ENCODE measurements around the gene PRELID2.
"Not testable (repeated sequence)": the region's sequence is repeated elsewhere in the genome, so short reads cannot be mapped to it uniquely, and the experiment has no call there.

Gene PRELID2

GRCh38 chr5:145872486-145872885 is 37.3 kb upstream of the PRELID2 start:
- H2AFZ ChIP-seq (ENCODE audit: low read depth, low read length, severe bottlenecking): no peak overlapping the region
- H4K20me1 ChIP-seq (ENCODE audit: low read depth, low read length): no peaks in the 10 kb centered on the region
- no peaks in the 10 kb centered on the region for H3K79me2 ChIP-seq (ENCODE audit: insufficient read depth, low read length)
- no peak overlapping the region for H3K4me3 ChIP-seq (ENCODE audit: insufficient read depth, low read length, poor library complexity, severe bottlenecking)
- TF ChIP-seq, protein P1, sequence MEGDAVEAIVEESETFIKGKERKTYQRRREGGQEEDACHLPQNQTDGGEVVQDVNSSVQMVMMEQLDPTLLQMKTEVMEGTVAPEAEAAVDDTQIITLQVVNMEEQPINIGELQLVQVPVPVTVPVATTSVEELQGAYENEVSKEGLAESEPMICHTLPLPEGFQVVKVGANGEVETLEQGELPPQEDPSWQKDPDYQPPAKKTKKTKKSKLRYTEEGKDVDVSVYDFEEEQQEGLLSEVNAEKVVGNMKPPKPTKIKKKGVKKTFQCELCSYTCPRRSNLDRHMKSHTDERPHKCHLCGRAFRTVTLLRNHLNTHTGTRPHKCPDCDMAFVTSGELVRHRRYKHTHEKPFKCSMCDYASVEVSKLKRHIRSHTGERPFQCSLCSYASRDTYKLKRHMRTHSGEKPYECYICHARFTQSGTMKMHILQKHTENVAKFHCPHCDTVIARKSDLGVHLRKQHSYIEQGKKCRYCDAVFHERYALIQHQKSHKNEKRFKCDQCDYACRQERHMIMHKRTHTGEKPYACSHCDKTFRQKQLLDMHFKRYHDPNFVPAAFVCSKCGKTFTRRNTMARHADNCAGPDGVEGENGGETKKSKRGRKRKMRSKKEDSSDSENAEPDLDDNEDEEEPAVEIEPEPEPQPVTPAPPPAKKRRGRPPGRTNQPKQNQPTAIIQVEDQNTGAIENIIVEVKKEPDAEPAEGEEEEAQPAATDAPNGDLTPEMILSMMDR (IDR thresholded peaks at IDR 0.05; ENCODE audit: insufficient read depth, low read length, poor library complexity, severe bottlenecking): no peak
- H3K9ac ChIP-seq (ENCODE audit: low read length): no peak overlapping the region
- H3K9me2 ChIP-seq (replicated peaks; ENCODE audit: insufficient read depth, low read length): no peaks in the 10 kb centered on the region
- no peak overlapping the region for H3K27ac ChIP-seq (ENCODE audit: low read depth, low read length)
- H3K4me2 ChIP-seq (ENCODE audit: low read depth, low read length, poor library complexity, severe bottlenecking): no peak overlapping the region
- no peaks in the 10 kb centered on the region for H3F3A ChIP-seq (ENCODE audit: insufficient read depth)
- H3K27me3 ChIP-seq (ENCODE audit: low read length): no peaks in the 10 kb centered on the region
- no peaks in the 10 kb centered on the region for H3K9me3 ChIP-seq (ENCODE audit: insufficient read depth, low read length)
- H3K36me3 ChIP-seq (ENCODE audit: low read length): no peaks in the 10 kb centered on the region

GRCh38 chr5:145869753-145870152 is 34.6 kb upstream of the PRELID2 start:
- no peaks in the 10 kb centered on the region for H3F3A ChIP-seq (ENCODE audit: insufficient read depth)
- H3K9me2 ChIP-seq (replicated peaks; ENCODE audit: insufficient read depth, low read length): no peaks in the 10 kb centered on the region
- no peaks in the 10 kb centered on the region for H3K9me3 ChIP-seq (ENCODE audit: insufficient read depth, low read length)
- TF ChIP-seq, protein P1 (IDR thresholded peaks at IDR 0.05; ENCODE audit: insufficient read depth, low read length, poor library complexity, severe bottlenecking): no peak
- no peaks in the 10 kb centered on the region for H4K20me1 ChIP-seq (ENCODE audit: low read depth, low read length)
- no peak overlapping the region for H3K27ac ChIP-seq (ENCODE audit: low read depth, low read length)
- H3K27me3 ChIP-seq (ENCODE audit: low read length): no peaks in the 10 kb centered on the region
- H3K4me2 ChIP-seq (ENCODE audit: low read depth, low read length, poor library complexity, severe bottlenecking): no peak overlapping the region
- H3K9ac ChIP-seq (ENCODE audit: low read length): no peak overlapping the region
- H3K79me2 ChIP-seq (ENCODE audit: insufficient read depth, low read length): no peaks in the 10 kb centered on the region
- no peaks in the 10 kb centered on the region for H3K36me3 ChIP-seq (ENCODE audit: low read length)
- no peak overlapping the region for H2AFZ ChIP-seq (ENCODE audit: low read depth, low read length, severe bottlenecking)
- no peak overlapping the region for H3K4me3 ChIP-seq (ENCODE audit: insufficient read depth, low read length, poor library complexity, severe bottlenecking)

DNA sequence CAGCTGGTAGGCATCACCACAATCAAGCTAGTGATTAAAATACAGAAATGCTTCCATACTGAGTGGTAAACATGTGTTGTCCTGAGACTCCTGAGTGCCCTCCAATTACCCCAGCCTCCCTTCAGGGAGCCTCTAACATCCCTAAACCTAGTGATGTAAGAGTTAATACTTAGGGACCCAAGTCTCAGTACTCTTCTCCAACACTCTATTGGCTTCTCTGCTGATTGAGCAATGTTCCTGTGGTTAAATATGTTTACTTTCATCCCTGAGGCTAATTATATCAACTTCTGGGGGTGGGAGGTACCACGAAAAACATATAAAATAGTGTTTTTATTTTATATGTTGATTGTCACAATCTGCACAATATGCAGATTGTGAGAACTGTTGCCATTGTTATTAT is 32.7 kb upstream of the PRELID2 start:
- H2AFZ ChIP-seq (ENCODE audit: low read depth, low read length, severe bottlenecking): no peak overlapping the region
- H4K20me1 ChIP-seq (ENCODE audit: low read depth, low read length): no peaks in the 10 kb centered on the region
- H3K9me2 ChIP-seq (replicated peaks; ENCODE audit: insufficient read depth, low read length): no peaks in the 10 kb centered on the region
- no peaks in the 10 kb centered on the region for H3K9me3 ChIP-seq (ENCODE audit: insufficient read depth, low read length)
- no peaks in the 10 kb centered on the region for H3K79me2 ChIP-seq (ENCODE audit: insufficient read depth, low read length)
- no peak overlapping the region for H3K27ac ChIP-seq (ENCODE audit: low read depth, low read length)
- no peaks in the 10 kb centered on the region for H3F3A ChIP-seq (ENCODE audit: insufficient read depth)
- H3K36me3 ChIP-seq (ENCODE audit: low read length): no peaks in the 10 kb centered on the region
- no peak overlapping the region for H3K4me2 ChIP-seq (ENCODE audit: low read depth, low read length, poor library complexity, severe bottlenecking)
- no peak overlapping the region for H3K4me3 ChIP-seq (ENCODE audit: insufficient read depth, low read length, poor library complexity, severe bottlenecking)
- no peak for TF ChIP-seq EZH2phosphoT487 (conservative IDR thresholded peaks at IDR 0.05; ENCODE audit: low read length)
- TF ChIP-seq, protein P1 (IDR thresholded peaks at IDR 0.05; ENCODE audit: insufficient read depth, low read length, poor library complexity, severe bottlenecking): no peak
- no peaks in the 10 kb centered on the region for H3K27me3 ChIP-seq (ENCODE audit: low read length)
- no peak overlapping the region for H3K9ac ChIP-seq (ENCODE audit: low read length)

DNA sequence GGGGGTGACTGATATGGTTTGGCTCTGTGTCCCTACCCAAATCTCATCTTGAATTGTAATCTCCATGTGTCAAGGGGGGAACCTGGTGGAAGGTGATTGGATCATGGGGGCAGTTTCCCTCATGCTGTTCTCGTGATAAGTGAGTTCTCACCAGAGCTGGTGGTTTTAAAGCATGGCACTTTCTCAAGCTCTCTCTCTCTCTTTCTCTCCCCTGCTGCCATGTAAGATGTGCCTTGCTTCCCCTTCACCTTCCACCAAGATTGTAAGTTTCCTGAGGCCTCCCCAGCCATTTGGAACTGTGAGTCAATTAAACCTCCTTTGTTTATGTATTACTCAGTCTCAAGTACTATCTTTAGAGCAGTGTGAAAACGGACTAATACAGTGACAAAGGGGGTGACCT is 29.3 kb upstream of the PRELID2 start:
- not testable (repeated sequence) for H3K4me2 ChIP-seq (ENCODE audit: low read depth, low read length, poor library complexity, severe bottlenecking); H3K79me2 ChIP-seq (ENCODE audit: insufficient read depth, low read length); H3K9me3 ChIP-seq (ENCODE audit: insufficient read depth, low read length); H3K27ac ChIP-seq (ENCODE audit: low read depth, low read length); H3K9ac ChIP-seq (ENCODE audit: low read length); H3K4me3 ChIP-seq (ENCODE audit: insufficient read depth, low read length, poor library complexity, severe bottlenecking); H4K20me1 ChIP-seq (ENCODE audit: low read depth, low read length); H3K27me3 ChIP-seq (ENCODE audit: low read length); H3K9me2 ChIP-seq (replicated peaks; ENCODE audit: insufficient read depth, low read length); H3F3A ChIP-seq (ENCODE audit: insufficient read depth); H3K36me3 ChIP-seq (ENCODE audit: low read length); H2AFZ ChIP-seq (ENCODE audit: low read depth, low read length, severe bottlenecking)

All from SU-DHL-6 (cell line).